HS-5 (cell line): Measurements from ENCODE around the gene ZNF701.
"Not testable (repeated sequence)": the region's sequence is repeated elsewhere in the genome, so short reads cannot be mapped to it uniquely, and the experiment has no call there.

Experiments used
- DNase-seq: peaks from one replicate; pipeline ENCODE4 v3.0.0-alpha.2; 2012; ENCODE audit warnings: low read depth

The ZNF701 gene

DNA sequence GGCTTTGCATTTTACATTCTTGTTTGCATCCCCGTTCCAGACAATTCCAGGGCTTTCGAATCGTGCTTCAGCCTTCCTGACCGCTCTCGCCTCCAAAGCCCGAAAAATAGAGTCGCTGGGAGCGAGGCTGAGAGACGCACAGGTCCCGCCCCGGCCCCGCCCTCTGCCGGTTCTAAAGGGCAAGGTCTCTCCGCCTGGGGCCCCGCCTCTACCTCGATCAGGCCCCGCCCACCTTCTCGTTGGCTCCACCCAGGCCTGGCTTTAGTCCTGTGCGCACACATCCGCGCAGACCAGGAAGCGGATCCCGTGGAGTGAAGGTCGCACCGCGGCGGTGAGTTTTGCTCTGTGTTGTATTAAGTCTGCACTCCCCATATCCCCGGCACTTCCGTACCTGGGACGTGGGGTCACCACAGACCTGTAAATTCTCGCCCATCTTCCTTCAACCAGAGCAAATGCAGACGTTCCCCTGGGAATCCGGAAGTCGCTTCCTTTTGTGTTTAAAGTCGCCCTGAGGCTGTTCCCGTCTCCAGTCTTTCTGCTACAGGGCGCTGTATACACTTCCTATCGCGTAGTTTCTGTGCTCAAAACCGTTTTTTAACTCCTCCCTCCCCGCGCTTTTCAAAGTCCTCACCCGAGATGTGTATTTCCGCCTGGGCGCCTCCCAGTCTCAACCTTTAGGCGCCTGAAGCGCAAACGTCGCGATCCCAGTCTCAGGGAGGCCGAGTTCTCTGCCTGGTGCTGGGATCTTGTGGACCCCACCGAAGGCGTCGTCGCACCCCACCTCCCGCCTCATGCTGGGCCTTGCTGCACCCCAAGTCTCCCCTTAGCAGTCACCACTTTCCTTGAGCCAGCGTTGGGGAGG is at the start of gene ZNF701:
TSS of gene ZNF701 (plus strand) at position 288 of the 862 bp plus-strand sequence. CDS start 3,861 bp downstream, outside the sequence.
- peak; percentile 31 for DNase-seq

DNA sequence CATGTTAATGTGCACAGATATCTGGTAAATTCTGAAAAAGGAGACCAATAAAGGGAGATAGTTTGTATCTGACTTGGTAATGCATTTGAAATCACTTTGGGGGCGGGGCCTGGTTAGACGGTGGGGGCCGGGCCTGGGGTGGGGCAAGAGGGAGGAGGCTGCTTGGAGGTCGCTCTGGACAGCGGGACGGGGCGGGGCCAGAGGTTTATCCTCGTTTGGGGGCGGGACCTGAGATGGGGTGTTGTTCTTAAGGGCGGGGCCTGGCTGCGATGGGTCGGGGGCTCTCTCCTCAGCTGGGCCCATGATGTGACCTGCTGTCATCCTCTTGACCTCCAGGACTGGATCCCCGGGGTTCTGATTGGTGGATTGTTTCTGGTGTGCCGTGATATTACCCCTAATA is 47.5 kb upstream of the ZNF701 start:
- no peak for DNase-seq

DNA sequence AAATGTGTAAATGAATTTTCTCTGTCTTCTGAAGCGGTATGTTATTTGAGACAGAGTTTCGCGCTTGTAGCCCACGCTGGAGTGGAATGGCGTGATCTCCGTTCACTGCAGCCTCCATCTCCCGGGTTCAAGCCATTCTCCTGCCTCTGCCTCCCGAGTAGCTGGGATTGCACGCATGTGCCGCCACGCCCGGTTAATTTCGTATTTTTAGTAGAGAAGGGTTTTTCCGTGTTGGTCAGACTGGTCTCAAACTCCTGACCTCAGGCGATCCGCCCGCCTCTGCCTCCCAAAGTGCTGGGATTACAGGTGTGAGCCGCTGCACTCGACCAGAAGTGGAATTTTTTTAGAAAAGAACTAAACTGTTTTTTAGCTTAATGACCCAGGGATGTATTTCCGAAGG is 46.0 kb upstream of the ZNF701 start:
- DNase-seq, result no peak

DNA sequence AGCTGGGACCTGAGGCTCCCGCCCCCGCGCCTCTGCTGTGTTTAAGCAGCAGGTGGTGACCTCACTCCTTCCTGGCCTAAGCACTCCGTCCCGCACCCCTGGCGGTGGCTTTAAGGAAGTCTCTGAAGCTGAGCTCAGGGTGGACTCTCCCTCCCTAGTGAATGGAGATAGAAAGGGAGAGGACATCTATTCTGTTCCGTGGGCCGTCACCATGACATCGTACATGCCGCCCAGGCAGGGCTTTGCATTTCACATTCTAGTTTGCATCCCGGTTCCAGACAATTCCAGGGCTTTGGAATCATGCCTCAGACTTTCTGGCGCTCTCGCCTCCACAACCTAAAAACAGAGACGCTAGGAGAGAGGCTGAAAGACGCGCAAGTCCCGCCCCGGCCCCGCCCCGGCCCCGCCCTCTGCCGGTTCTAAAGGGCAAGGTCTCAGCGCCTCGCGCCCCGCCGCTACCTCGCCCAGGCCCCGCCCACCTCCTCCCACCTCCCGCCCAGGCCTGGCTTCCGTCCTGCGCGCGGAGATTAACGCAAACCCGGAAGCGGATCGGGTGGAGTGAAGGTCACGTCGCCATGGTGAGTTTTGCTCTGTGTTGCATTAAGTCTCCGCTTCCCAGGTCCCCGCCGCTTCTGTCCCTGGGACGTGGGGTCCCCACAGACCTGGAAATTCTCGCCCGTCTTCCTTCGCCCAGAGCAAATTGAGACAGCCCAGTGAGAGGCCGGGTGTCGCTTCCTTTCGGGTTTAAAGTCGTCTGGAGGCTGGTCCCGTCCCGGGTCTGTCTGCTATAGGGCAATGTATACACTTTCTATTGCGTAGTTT is 42.7 kb upstream of the ZNF701 start, which contains the start of gene ZNF808:
TSS of gene ZNF808 (plus strand) at position 535 of the 822 bp plus-strand sequence. CDS start 15,617 bp downstream, outside the sequence.
- DNase-seq, result peak; percentile 63

DNA sequence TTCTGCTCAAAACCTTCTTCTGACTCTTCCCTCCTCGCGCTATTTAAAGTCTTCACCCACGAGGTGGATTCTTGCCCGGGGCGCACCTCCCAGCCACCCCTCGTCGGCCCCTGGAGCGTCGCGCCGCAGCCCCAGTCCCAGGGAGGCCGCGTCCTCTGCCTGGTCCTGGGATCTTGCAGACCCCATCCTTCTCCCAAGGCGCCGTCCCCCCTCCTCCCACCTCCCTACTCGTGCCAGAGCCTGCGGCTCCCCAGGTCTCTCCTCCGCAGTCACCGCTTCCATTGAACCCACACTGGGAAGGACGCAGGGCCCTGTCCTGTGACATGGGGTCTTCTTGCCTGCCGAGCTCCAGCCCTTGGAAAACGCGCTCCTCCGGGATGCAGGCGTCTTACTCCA is 42.1 kb upstream of the ZNF701 start:
- DNase-seq, result no peak

DNA sequence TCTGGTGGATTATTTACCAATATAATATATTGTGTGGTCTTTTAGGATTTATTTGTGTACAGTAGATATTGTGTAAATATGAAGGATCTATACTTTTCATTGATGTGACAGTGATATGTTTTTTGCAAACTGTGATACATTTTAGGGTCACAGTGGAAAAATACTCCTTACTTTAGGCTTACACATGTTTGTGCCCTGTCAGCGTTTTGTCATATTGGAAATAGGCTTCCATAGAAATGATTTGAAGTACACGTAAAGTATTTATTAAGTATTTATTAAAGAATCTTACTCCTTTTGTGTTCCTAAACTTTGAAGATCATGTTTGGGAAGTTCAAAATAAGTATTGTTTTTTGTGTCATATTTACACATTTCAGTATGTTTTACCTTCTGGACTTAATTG is 37.6 kb upstream of the ZNF701 start:
- no peak for DNase-seq

DNA sequence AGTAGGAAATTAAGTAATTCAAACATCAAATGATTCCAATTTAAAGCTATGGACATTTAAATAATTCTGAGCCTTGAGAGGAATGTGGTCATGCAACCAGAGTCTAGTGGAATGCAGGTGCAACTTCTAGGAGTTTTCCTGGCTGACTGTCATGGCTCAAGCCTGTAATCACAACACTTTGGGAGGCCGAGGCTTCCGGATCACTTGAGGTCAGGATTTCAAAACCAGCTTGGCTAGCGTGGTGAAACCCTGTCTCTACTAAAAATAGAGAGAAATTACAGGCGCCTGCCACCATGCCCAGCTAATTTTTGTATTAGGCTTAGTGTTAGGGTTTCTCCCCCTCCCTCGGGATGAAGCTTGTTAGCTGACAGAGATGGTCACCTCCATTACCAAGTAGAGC is 36.2 kb upstream of the ZNF701 start:
- no peak for DNase-seq

DNA sequence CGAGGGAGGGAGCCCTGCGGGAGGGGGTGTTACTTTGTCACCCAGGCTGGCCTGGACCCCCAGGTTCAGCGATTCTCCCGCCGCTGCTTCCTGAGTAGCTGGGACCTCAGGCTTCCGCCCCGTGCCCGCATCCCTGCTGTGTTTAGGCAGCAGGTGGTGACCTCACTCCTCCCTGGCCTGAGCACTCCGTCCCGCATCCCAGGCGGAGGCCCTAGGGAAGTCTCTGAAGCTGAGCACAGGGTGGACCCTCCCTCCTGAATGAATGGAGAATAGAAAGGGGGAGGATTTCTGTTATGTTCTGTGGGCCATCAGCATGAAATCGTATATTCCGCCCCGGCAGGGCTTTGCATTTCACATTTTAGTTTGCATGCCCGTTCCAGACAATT is 34.7 kb upstream of the ZNF701 start:
- not testable (repeated sequence) for DNase-seq

DNA sequence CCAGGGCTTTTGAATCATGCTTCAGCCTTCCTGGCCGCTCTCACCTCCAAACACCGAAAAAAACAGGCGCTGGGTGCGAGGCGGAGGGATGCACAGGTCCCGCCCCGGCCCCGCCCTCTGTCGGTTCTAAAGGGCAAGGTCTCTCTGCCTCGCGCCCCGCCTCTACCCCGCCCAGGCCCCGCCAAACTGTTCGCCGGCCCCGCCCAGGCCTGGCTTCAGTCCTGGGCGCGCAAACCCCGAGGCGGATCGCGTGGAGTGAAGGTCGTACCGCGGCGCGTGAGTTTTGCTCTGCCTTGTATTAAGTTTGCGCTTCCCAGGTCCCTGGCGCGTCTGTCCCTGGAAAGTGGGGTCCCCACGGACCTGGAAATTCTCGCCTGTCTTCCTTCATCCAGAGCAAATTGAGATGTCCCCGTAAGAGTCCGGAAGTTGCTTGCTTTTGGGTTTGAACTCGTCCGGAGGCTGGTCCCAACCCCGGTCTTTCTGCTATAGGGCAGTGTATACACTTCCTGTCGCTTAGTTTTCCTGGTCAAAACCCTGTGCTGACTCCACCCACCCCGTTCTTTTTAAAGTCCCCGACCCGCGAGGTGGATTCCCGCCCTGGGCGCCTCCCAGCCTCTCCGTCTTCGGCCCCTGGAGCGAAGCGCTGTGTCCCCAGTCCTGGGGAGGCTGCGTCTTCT is 34.2 kb upstream of the ZNF701 start:
- DNase-seq, result no peak

DNA sequence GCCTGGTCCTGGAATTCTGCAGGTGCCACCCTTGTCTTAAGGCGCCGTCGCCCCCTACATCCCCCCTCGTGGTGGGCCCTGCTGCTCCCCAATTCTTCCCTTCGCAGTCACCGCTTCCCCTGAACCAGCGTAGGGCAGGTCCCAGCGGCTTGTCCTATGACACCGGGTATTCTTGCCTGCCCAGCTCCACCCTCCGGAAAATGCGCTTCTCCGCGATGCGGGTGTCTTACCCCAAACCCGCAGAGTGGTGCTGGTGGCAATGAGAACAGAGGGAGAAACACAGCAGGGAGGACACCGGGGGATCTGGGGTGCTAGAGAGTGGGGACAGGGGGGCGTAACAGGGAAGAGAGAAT is 33.7 kb upstream of the ZNF701 start:
- no peak for DNase-seq

DNA sequence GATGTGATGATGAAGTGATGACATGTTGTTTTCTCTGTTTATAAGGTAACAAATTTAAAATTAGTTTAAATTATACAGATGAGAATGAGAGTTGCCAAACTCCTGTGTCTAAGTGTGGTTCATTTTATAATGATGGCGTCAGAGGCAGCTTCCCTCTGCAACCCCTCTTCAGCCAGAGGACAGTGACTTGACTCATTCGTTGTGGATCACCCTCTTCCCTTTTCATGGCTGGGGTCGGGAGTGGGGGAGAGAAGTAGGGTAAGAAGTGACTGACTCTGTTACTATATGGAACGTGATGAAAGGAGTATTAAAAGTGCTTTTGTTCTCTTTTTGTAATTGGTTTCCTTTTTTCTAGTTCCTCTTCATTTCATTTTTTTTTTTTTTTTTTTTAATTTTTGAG is 31.3 kb upstream of the ZNF701 start:
- DNase-seq, result not testable (repeated sequence)

DNA sequence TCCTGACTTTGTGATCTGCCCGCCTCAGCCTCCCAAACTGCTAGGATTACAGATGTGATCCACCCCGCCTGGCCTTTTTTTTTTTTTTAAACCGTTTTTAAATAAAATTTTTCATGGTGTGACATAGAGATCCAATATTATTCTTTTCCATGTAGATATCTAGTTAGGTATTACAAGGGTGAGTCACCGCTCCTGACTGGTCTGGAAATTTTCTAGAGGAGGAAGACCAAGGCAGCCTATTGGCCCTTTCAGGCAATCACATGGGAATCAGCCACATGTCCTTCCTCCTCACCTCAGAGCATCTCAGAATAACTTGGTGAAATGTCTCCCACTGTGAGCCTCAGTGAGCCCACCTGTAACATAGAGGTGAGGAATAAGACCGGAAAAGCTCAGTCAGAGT is 28.9 kb upstream of the ZNF701 start:
- DNase-seq, result not testable (repeated sequence)

DNA sequence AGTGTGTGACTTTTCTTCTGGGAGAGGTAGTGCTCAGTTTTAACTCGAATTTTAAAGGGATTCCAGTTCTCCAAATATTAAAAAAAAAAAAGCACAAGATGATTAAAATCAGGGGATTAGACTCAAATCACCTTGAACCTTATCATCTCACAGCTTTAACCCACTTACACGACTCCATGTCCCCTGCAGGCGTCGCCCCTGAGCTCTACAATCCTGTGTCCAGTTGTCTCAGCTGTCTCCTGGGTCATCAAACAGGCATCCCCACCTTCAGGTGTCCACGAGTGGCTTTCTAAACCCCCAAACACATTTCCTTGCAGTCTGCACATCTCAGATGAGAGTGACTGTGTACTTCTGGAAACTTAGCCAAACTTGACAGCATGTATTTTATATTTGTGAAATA is 28.5 kb upstream of the ZNF701 start:
- no peak for DNase-seq

DNA sequence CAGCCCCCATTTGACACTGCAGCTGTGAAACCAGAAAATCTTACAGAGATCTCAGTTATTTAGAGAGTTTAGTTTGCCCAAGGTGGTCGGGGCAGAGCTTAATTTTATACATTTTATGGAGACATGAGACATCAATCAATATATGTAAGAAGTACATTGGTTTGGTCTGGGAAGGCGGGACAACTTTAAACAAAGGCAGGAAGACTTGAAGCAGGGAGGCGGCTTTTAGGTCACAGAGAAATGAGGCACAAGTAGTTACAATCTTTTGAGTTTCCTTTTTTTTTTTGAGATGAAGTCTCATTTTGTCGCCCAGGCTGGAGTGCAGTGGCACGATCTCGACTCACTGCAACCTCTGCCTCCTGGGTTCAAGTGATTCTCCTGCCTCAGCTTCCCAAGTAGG is 27.5 kb upstream of the ZNF701 start:
- DNase-seq, result not testable (repeated sequence)

DNA sequence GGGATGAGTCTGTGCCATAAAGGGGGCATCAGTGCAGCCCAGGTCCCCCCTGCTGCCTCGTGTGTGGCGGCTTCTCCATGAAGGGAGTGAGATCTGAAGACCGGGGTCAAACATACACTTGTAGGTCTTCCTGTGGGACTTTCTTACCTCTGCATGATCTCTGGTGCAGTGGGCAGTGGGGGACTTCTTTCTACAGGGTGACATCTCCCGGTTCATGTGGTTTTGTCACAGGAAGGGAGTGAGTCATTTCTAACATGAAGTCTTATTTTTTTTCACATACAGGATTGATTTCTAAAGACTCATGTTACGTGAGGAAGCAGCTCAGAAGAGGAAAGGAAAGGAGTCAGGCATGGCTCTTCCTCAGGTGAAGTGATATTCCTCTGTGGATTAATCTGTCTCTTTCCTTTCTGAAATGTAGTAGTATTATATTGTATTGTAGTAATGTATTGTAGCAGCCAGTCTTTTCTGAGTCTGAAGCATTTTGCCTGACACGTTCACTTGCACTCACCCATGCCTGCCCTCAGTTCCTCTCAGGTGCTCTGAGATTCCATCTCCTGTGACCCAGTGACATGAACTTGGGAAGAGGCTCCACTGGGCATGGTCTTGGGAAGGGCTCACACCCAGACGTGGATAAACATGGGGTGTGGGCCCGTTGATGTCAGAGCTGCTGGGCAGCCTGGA is 27.0 kb upstream of the ZNF701 start:
- no peak for DNase-seq

DNA sequence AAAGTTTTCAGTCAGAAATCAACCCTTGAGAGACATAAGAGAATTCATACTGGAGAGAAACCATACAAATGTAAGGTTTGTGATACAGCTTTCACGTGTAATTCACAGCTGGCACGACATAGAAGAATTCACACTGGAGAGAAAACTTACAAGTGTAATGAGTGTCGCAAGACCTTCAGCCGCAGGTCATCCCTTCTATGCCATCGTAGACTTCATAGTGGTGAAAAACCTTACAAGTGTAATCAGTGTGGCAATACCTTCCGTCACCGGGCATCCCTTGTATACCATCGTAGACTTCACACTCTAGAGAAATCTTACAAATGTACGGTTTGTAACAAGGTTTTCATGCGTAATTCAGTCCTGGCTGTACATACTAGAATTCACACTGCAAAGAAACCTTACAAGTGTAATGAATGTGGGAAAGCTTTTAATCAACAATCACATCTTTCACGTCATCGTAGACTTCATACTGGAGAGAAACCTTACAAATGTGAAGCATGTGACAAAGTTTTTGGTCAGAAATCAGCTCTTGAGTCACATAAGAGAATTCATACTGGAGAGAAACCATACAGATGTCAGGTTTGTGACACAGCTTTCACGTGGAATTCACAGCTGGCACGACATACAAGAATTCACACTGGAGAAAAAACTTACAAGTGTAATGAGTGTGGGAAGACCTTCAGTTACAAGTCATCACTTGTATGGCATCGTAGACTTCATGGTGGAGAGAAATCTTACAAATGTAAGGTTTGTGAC is 15.7 kb upstream of the ZNF701 start:
- DNase-seq, result no peak

DNA sequence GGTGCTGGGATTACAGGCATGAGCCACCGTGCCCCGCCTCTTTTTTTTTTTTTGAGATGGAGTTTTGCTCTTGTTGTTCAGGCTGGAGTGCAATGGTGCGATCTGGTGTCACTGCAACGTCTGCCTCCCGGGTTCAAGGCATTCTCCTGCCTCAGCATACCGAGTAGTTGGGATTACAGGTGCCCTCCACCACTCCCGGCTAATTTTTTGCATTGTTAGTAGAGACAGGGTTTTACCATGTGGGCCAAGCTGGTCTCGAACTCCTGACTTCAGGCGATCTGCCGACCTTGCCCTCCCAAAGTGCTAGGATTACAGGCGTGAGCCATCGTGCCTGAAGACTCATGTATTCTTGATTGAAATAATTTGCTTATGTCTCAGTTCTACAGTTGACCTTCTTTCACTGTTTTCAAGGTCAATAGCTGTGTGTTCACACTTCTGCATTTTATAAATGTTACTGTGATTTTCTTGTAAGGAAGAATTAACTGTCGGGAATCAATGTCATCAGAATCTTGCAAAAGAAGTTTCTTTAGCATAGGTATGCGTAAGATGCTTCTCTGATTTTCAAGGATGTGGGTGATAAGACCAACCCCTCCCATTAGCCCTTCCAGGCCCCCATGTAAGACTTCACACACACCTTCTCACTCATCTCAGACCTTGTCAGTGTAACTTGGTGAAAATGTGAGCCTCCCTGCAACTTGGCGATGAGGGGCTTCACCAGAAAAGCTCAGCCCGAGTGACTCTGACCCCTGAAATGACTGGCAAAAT is 12.7 kb upstream of the ZNF701 start:
- DNase-seq, result no peak

DNA sequence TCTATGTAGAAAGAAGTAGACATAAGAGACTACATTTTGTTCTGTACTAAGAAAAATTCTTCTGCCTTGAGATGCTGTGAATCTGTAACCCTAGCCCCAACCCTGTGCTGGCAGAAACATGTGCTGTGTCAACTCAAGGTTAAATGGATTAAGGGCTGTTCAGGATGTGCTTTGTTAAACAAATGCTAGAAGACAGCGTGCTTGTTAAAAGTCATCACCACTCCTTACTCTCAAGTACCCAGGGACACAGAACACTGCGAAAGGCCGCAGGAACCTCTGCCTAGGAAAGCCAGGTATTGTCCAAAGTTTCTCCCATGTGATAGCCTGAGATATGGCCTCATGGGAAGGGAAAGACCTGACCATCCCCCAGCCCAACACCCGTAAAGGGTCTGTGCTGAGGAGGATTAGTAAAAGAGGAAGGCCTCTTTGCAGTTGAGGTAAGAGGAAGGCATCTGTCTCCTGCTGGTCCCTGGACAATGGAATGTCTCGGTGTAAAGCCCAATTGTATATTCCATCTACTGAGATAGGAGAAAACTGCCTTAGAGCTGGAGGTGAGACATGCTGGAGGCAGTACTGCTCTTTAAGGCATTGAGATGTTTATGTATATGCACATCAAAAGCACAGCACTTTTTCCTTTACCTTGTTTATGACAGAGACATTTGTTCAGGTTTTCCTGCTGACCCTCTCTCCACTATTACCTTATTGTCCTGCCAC is 11.2 kb upstream of the ZNF701 start:
- not testable (repeated sequence) for DNase-seq

DNA sequence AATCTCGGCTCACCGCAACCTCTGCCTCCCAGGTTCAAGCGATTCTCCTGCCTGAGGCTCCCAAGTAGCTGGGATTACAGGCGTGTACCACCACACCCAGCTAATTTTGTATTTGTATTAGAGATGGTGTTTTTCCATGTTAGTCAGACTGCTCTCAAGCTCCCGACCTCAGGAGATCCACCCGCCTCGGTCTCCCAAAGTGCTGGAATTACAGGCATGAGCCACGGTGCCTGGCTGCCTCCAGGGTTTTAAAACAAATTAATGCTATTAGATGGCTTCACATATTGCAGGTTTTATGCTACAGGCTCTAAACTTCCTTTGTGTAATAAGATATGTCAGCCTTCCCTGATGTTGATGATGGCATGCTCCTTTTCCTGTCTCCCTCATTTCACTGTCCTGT is 8.5 kb upstream of the ZNF701 start:
- DNase-seq, result not testable (repeated sequence)

DNA sequence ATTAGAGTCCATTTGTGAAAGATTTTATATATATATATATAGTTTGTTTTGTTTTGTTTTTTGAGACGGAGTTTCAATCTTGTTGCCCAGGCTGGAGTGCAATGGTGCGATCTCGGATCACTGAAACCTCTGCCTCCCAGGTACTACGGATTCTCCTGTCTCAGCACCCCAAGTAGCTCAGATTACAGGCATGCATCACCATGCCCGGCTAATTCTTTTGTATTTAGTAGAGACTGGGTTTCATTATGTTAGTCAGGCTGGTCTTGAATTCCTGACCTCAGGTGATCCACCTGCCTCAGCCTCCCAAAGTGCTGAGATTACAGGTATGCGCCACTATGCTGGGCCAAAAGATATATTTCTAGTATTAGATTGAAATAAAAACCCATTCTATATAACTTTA is 4.0 kb upstream of the ZNF701 start:
- DNase-seq, result no peak
